Bladder microvascular endothelial cell (primary cell): ENCODE results near the gene MYOCOS. TPM values are rescaled to one million over a fixed set of nuclear protein-coding genes. Genes with fewer than 3 reads are reported as not detected.

ENCODE experiments used
- total RNA-seq: library from RNA; depleted of rRNA; stranded (reverse); fragments of >200 nt; gene quantifications from 2 replicates; pipeline ENCODE4 v1.2.3, GENCODE V29; 2014

Gene MYOCOS
- 0.06 TPM in 1 of 2 replicates, not detected in the other for total RNA-seq

DNA sequence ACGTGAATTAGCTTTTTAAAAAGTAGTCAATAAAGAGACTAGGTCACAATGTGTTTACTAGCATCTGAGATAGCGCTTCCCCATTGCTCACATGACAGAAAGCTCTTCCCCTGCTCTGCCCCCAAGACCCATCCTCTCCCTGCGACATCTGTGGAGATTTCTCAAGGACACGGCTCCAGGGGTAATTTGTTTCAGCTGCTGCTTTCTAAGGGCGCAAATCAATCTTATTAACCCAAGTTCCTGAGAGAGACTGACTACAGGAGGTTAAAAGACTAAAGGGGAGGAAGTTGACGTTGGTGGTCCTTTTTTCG is at the start of gene MYOCOS:
Gene MYOCOS, plus strand, starts transcription at position 92 of the 311 bp plus-strand sequence. CDS start 1,641 bp downstream, outside the sequence.

DNA sequence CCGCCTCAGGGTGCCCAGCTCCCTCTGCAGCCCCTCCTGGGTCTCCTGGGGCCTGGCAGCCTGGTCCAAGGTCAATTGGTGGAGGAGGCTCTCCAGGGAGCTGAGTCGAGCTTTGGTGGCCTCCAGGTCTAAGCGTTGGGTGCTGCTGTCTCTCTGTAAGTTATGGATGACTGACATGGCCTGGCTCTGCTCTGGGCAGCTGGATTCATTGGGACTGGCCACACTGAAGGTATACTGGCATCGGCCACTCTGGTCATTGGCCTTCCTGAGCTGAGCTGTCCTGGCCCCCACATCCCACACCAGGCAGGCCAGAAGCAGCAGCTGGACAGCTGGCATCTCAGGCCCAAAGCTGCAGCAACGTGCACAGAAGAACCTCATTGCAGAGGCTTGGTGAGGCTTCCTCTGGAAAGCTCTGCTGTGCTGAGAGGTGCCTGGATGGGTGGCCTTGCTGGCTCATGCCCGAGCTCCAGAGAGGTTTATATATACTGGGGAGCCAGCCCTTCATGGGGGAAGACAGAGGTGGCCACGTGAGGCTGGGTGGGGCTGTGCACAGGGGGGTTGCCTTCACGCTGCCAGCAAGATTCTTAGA is 30.3 kb downstream of the MYOCOS start, which contains the start of gene MYOC:
Gene MYOC, minus strand, starts transcription at position 455 of the 589 bp plus-strand sequence. Its CDS starts 77 bp downstream, at position 378.

Other genes starting within 250 kb of the MYOCOS start
- 29.0 and 76.5 TPM in 2 replicates for gene PRRC2C, start 136.7 kb upstream of the MYOCOS start, total RNA-seq
- gene MYOC, start 30.4 kb downstream of the MYOCOS start, total RNA-seq: not detected in 2 replicates
- gene VAMP4, start 119.8 kb downstream of the MYOCOS start, total RNA-seq: 4.4 and 8.5 TPM in 2 replicates
- gene METTL13, start 159.4 kb downstream of the MYOCOS start, total RNA-seq: 18.9 and 38.0 TPM in 2 replicates
- gene DNM3, start 219.3 kb downstream of the MYOCOS start, total RNA-seq: 3.1 and 4.2 TPM in 2 replicates